Measurements from ENCODE around the gene RSF1.
"Not testable (repeated sequence)": the region's sequence is repeated elsewhere in the genome, so short reads cannot be mapped to it uniquely, and the experiment has no call there.

RSF1 gene

GRCh38 chr11:77865805-77866204 is 45.3 kb upstream of the RSF1 start:
- H3K9ac ChIP-seq (ENCODE audit: low read depth, low read length, poor library complexity): no peak overlapping the region
- H3K18ac ChIP-seq (ENCODE audit: low read length): no peak overlapping the region
- H2AK5ac ChIP-seq (ENCODE audit: low read depth, low read length): no peak overlapping the region
- no peak overlapping the region for H2BK12ac ChIP-seq (ENCODE audit: low read length)
- H3K27ac ChIP-seq (replicated peaks; ENCODE audit: low read length): no peak overlapping the region
- H3K4me1 ChIP-seq (ENCODE audit: control insufficient read depth in 2 of 2, insufficient read depth in 1 of 2, low read depth in 1 of 2, low read length in 2 of 2): no peaks in the 10 kb centered on the region
- H3K23ac ChIP-seq (ENCODE audit: low read depth, low read length, poor library complexity): no peak overlapping the region
- peaks cover 0 to 3% of the 10 kb centered on the region in 2 donors for H3K9me3 ChIP-seq (replicated peaks in 1 of 2; ENCODE audit: control insufficient read depth in 2 of 2, insufficient read depth in 1 of 2, low read depth in 1 of 2, low read length in 2 of 2)
- no peak overlapping the region for H4K91ac ChIP-seq (ENCODE audit: low read depth, low read length, poor library complexity)
- H2BK15ac ChIP-seq (ENCODE audit: low read length): no peak overlapping the region
- no peak overlapping the region for H4K8ac ChIP-seq (ENCODE audit: low read depth, low read length)
- no peak for DNase-seq (ENCODE audit: low spot score)
- no peak overlapping the region for H3K14ac ChIP-seq (ENCODE audit: low read length)
- no peak overlapping the region for H3K4me3 ChIP-seq (ENCODE audit: low read length in 2 of 2)
- H3K36me3 ChIP-seq (replicated peaks in 1 of 2; ENCODE audit: control insufficient read depth in 2 of 2, insufficient read depth in 2 of 2, low read length in 2 of 2): peaks cover 4 to 12% of the 10 kb centered on the region in 2 donors
- H3K4ac ChIP-seq (ENCODE audit: low read length): no peak overlapping the region
- no peak overlapping the region for H2AFZ ChIP-seq (ENCODE audit: low read length)
- no CpG with 5 or more reads among the region's 1 CpG for WGBS, 2 donors (ENCODE audit: extremely low coverage in 2 of 2, insufficient read length in 2 of 2, insufficient replicate concordance in 1 of 2)
- H3K79me1 ChIP-seq (ENCODE audit: low read depth, low read length): no peaks in the 10 kb centered on the region
- no peak overlapping the region for H2BK5ac ChIP-seq (ENCODE audit: low read length)
- H3K27me3 ChIP-seq (ENCODE audit: control insufficient read depth in 3 of 3, insufficient read depth in 3 of 3, low read depth in 1 of 3, low read length in 3 of 3): no peaks in the 10 kb centered on the region
- no peak overlapping the region for H3K4me2 ChIP-seq (ENCODE audit: insufficient read depth, low read length, poor library complexity, severe bottlenecking)
- H2BK120ac ChIP-seq (ENCODE audit: low read depth, low read length): no peak overlapping the region

GRCh38 chr11:77861444-77861843 is 40.9 kb upstream of the RSF1 start:
- H2BK15ac ChIP-seq (ENCODE audit: low read length); DNase-seq (ENCODE audit: low spot score); H3K27me3 ChIP-seq (ENCODE audit: control insufficient read depth in 3 of 3, insufficient read depth in 3 of 3, low read depth in 1 of 3, low read length in 3 of 3); H2BK5ac ChIP-seq (ENCODE audit: low read length); H3K14ac ChIP-seq (ENCODE audit: low read length); H3K23ac ChIP-seq (ENCODE audit: low read depth, low read length, poor library complexity); H3K4me3 ChIP-seq (ENCODE audit: low read length in 2 of 2); H3K79me1 ChIP-seq (ENCODE audit: low read depth, low read length); H3K4me1 ChIP-seq (ENCODE audit: control insufficient read depth in 2 of 2, insufficient read depth in 1 of 2, low read depth in 1 of 2, low read length in 2 of 2); H2BK120ac ChIP-seq (ENCODE audit: low read depth, low read length); H2AK5ac ChIP-seq (ENCODE audit: low read depth, low read length); H3K9me3 ChIP-seq (replicated peaks in 1 of 2; ENCODE audit: control insufficient read depth in 2 of 2, insufficient read depth in 1 of 2, low read depth in 1 of 2, low read length in 2 of 2); H3K4ac ChIP-seq (ENCODE audit: low read length); H3K36me3 ChIP-seq (replicated peaks in 1 of 2; ENCODE audit: control insufficient read depth in 2 of 2, insufficient read depth in 2 of 2, low read length in 2 of 2); H2AFZ ChIP-seq (ENCODE audit: low read length); H3K9ac ChIP-seq (ENCODE audit: low read depth, low read length, poor library complexity); H4K8ac ChIP-seq (ENCODE audit: low read depth, low read length); H2BK12ac ChIP-seq (ENCODE audit: low read length); H4K91ac ChIP-seq (ENCODE audit: low read depth, low read length, poor library complexity); H3K4me2 ChIP-seq (ENCODE audit: insufficient read depth, low read length, poor library complexity, severe bottlenecking); H3K18ac ChIP-seq (ENCODE audit: low read length); H3K27ac ChIP-seq (replicated peaks; ENCODE audit: low read length): not testable (repeated sequence)
- WGBS, 2 donors (ENCODE audit: extremely low coverage in 2 of 2, insufficient read length in 2 of 2, insufficient replicate concordance in 1 of 2): no CpG with 5 or more reads among the region's 10 CpGs

- not testable (repeated sequence) for DNase-seq (ENCODE audit: low spot score); H2BK120ac ChIP-seq (ENCODE audit: low read depth, low read length)
Measured at GRCh38 chr11:77857906-77858457, 37.5 kb upstream of the RSF1 start.

GRCh38 chr11:77854838-77855237 is 34.3 kb upstream of the RSF1 start:
- H3K36me3 ChIP-seq (replicated peaks in 1 of 2; ENCODE audit: control insufficient read depth in 2 of 2, insufficient read depth in 2 of 2, low read length in 2 of 2): peaks cover 10 to 36% of the 10 kb centered on the region in 2 donors
- no peak overlapping the region for H2AK5ac ChIP-seq (ENCODE audit: low read depth, low read length)
- no peak overlapping the region for H2BK12ac ChIP-seq (ENCODE audit: low read length)
- no peak overlapping the region for H2AFZ ChIP-seq (ENCODE audit: low read length)
- no peak overlapping the region for H3K14ac ChIP-seq (ENCODE audit: low read length)
- H3K79me1 ChIP-seq (ENCODE audit: low read depth, low read length): no peaks in the 10 kb centered on the region
- H4K8ac ChIP-seq (ENCODE audit: low read depth, low read length): no peak overlapping the region
- H3K23ac ChIP-seq (ENCODE audit: low read depth, low read length, poor library complexity): no peak overlapping the region
- WGBS, 2 donors (ENCODE audit: extremely low coverage in 2 of 2, insufficient read length in 2 of 2, insufficient replicate concordance in 1 of 2): no CpG with 5 or more reads among the region's 2 CpGs
- no peak overlapping the region for H2BK5ac ChIP-seq (ENCODE audit: low read length)
- H3K9me3 ChIP-seq (replicated peaks in 1 of 2; ENCODE audit: control insufficient read depth in 2 of 2, insufficient read depth in 1 of 2, low read depth in 1 of 2, low read length in 2 of 2): peaks cover 9 to 36% of the 10 kb centered on the region in 2 donors
- H3K4me2 ChIP-seq (ENCODE audit: insufficient read depth, low read length, poor library complexity, severe bottlenecking): no peak overlapping the region
- H4K91ac ChIP-seq (ENCODE audit: low read depth, low read length, poor library complexity): no peak overlapping the region
- H3K18ac ChIP-seq (ENCODE audit: low read length): no peak overlapping the region
- H3K4me3 ChIP-seq (ENCODE audit: low read length in 2 of 2): no peak overlapping the region
- no peaks in the 10 kb centered on the region for H3K4me1 ChIP-seq (ENCODE audit: control insufficient read depth in 2 of 2, insufficient read depth in 1 of 2, low read depth in 1 of 2, low read length in 2 of 2)
- no peak for DNase-seq (ENCODE audit: low spot score)
- H3K9ac ChIP-seq (ENCODE audit: low read depth, low read length, poor library complexity): no peak overlapping the region
- no peak overlapping the region for H2BK120ac ChIP-seq (ENCODE audit: low read depth, low read length)
- no peak overlapping the region for H3K27ac ChIP-seq (replicated peaks; ENCODE audit: low read length)
- no peak overlapping the region for H3K4ac ChIP-seq (ENCODE audit: low read length)
- H3K27me3 ChIP-seq (ENCODE audit: control insufficient read depth in 3 of 3, insufficient read depth in 3 of 3, low read depth in 1 of 3, low read length in 3 of 3): no peaks in the 10 kb centered on the region
- no peak overlapping the region for H2BK15ac ChIP-seq (ENCODE audit: low read length)

More at GRCh38 chr11:77857906-77858457, 37.5 kb upstream of the RSF1 start:
- not testable (repeated sequence) for H2BK15ac ChIP-seq (ENCODE audit: low read length); H3K4me1 ChIP-seq (ENCODE audit: control insufficient read depth in 2 of 2, insufficient read depth in 1 of 2, low read depth in 1 of 2, low read length in 2 of 2); H3K18ac ChIP-seq (ENCODE audit: low read length); H2AFZ ChIP-seq (ENCODE audit: low read length); H2BK5ac ChIP-seq (ENCODE audit: low read length); H4K8ac ChIP-seq (ENCODE audit: low read depth, low read length); H4K91ac ChIP-seq (ENCODE audit: low read depth, low read length, poor library complexity); H3K4me3 ChIP-seq (ENCODE audit: low read length in 2 of 2); H3K23ac ChIP-seq (ENCODE audit: low read depth, low read length, poor library complexity); H3K27me3 ChIP-seq (ENCODE audit: control insufficient read depth in 3 of 3, insufficient read depth in 3 of 3, low read depth in 1 of 3, low read length in 3 of 3); H3K9ac ChIP-seq (ENCODE audit: low read depth, low read length, poor library complexity); H3K14ac ChIP-seq (ENCODE audit: low read length); H2BK12ac ChIP-seq (ENCODE audit: low read length); H3K4me2 ChIP-seq (ENCODE audit: insufficient read depth, low read length, poor library complexity, severe bottlenecking); H2AK5ac ChIP-seq (ENCODE audit: low read depth, low read length); H3K79me1 ChIP-seq (ENCODE audit: low read depth, low read length); H3K4ac ChIP-seq (ENCODE audit: low read length); H3K27ac ChIP-seq (replicated peaks; ENCODE audit: low read length)
- WGBS, 2 donors (ENCODE audit: extremely low coverage in 2 of 2, insufficient read length in 2 of 2, insufficient replicate concordance in 1 of 2): no CpG with 5 or more reads among the region's 10 CpGs
- H3K36me3 ChIP-seq (replicated peaks in 1 of 2; ENCODE audit: control insufficient read depth in 2 of 2, insufficient read depth in 2 of 2, low read length in 2 of 2): peaks cover 10 to 26% of the 10 kb centered on the region in 2 donors
- peaks cover 9 to 33% of the 10 kb centered on the region in 2 donors for H3K9me3 ChIP-seq (replicated peaks in 1 of 2; ENCODE audit: control insufficient read depth in 2 of 2, insufficient read depth in 1 of 2, low read depth in 1 of 2, low read length in 2 of 2)
